HFF-Myc (cell line): ENCODE results near the gene ARID2.

Source experiments
- DNase-seq: peaks from one replicate; pipeline ENCODE4 v3.0.0-alpha.2; 2011; ENCODE audit warnings: low read depth; ENCODE audit errors: extremely low read depth
- H3K4me3 ChIP-seq: replicated peaks from 2 replicates; pipeline ENCODE4 v1.5.1; 2011; ENCODE audit warnings: low read depth, mild to moderate bottlenecking, control low read depth, low read length
- CTCF ChIP-seq: IDR thresholded peaks from 2 replicates; pipeline ENCODE4 v1.5.1; 2012; ENCODE audit warnings: mild to moderate bottlenecking, low read depth, low read length, control low read depth; ENCODE audit errors: missing control alignments

Gene ARID2

GRCh38 chr12:45866299-45866698, 136.8 kb downstream of the ARID2 start:
- DNase-seq, result no peak
- TF ChIP-seq CTCF, result no peak
- H3K4me3 ChIP-seq, result no peak overlapping the region

- H3K4me3 ChIP-seq, result no peak overlapping the region
- DNase-seq, result no peak
- no peak for TF ChIP-seq CTCF
Measured at GRCh38 chr12:45872446-45872845, 142.9 kb downstream of the ARID2 start.

- no peak for TF ChIP-seq CTCF
- DNase-seq, result no peak
- no peak overlapping the region for H3K4me3 ChIP-seq
Measured at GRCh38 chr12:45877069-45877468, 147.6 kb downstream of the ARID2 start.

GRCh38 chr12:45878630-45879255, 149.2 kb downstream of the ARID2 start:
- no peak for TF ChIP-seq CTCF
- H3K4me3 ChIP-seq, result no peak overlapping the region
- no peak for DNase-seq

GRCh38 chr12:45879363-45879895, 149.9 kb downstream of the ARID2 start:
- no peak overlapping the region for H3K4me3 ChIP-seq
- DNase-seq, result no peak
- TF ChIP-seq CTCF, result no peak

- no peak for DNase-seq
- H3K4me3 ChIP-seq, result no peak overlapping the region
- no peak for TF ChIP-seq CTCF
Measured at GRCh38 chr12:45880533-45880932, 151.0 kb downstream of the ARID2 start.

GRCh38 chr12:45883187-45883586, 153.7 kb downstream of the ARID2 start:
- no peak for TF ChIP-seq CTCF
- DNase-seq, result no peak

More at GRCh38 chr12:45883187-45883586, 153.7 kb downstream of the ARID2 start:
- no peak overlapping the region for H3K4me3 ChIP-seq
